ENCODE data around the gene HOXA9. TPM values are rescaled to one million over a fixed set of nuclear protein-coding genes. Genes with fewer than 3 reads are reported as not detected.

The HOXA9 gene
- total RNA-seq, 4 donors from 2014 or later = 19.5 to 130 (median 50.6) TPM

GRCh38 chr7:27209933-27210440 is 44.6 kb upstream of the HOXA9 start:
- H3K27ac ChIP-seq = peak overlapping the region; percentile 75 to 95 (median 79)
- no peak for DNase-seq
- H3K27me3 ChIP-seq = peaks cover 96% of the 10 kb centered on the region
- H3K9me3 ChIP-seq = no peaks in the 10 kb centered on the region
- H3K36me3 ChIP-seq = no peaks in the 10 kb centered on the region
- in situ Hi-C loops (cut with MboI; ENCODE audit: low pct_ligation_motif_present in 1 of 4, low pct_unique_long_range_greater_than_20kb in 1 of 4, low sequenced_read_pairs in 3 of 4) = loop anchor here (10.0 to 25.0 kb wide), 7 partner anchors 365 to 802 kb away; no protein-coding TSS in a partner anchor
- intact Hi-C loops (cut with DNase I; ENCODE audit: low total_unique reads) = loop anchor here (10.0 kb wide), 1 partner anchor 365 kb away; no protein-coding TSS in a partner anchor
- 49 to 60% methylated on average over 1 to 11 of the region's 11 CpGs for WGBS, 2 donors (ENCODE audit: low coverage in 1 of 2)
- no peak for TF ChIP-seq POLR2A (IDR thresholded peaks at IDR 0.05)
- TF ChIP-seq CTCF (IDR thresholded peaks at IDR 0.05) = no peak
- peak overlapping the region in 1 of 4 donors; percentile 45 for H3K4me3 ChIP-seq
- peaks cover 2 to 66% (median 41%) of the 10 kb centered on the region in 4 donors for H3K4me1 ChIP-seq

- no peaks in the 10 kb centered on the region for H3K9me3 ChIP-seq
- DNase-seq = no peak
- in situ Hi-C loops (cut with MboI; ENCODE audit: low pct_ligation_motif_present in 1 of 4, low pct_unique_long_range_greater_than_20kb in 1 of 4, low sequenced_read_pairs in 3 of 4) = loop anchor here (10.0 to 25.0 kb wide), 7 partner anchors 366 to 803 kb away; no protein-coding TSS in a partner anchor
- TF ChIP-seq POLR2A (IDR thresholded peaks at IDR 0.05) = no peak
- no peak for TF ChIP-seq CTCF (IDR thresholded peaks at IDR 0.05)
- no peak for TF ChIP-seq POLR2AphosphoS5 (IDR thresholded peaks at IDR 0.05)
- TF ChIP-seq EP300 (IDR thresholded peaks at IDR 0.05; ENCODE audit: low read depth) = no peak
- H3K36me3 ChIP-seq = no peaks in the 10 kb centered on the region
- intact Hi-C loops (cut with DNase I; ENCODE audit: low total_unique reads) = loop anchor here (10.0 kb wide), 1 partner anchor 366 kb away; no protein-coding TSS in a partner anchor
- H3K4me3 ChIP-seq = no peak overlapping the region
- peaks cover 96% of the 10 kb centered on the region for H3K27me3 ChIP-seq
- peaks cover 4 to 69% (median 44%) of the 10 kb centered on the region in 4 donors for H3K4me1 ChIP-seq
- peak overlapping the region in 3 of 4 donors; percentile 95 to 99 (median 98) for H3K27ac ChIP-seq
- 85 to 100% methylated on average over 1 to 4 of the region's 4 CpGs for WGBS, 2 donors (ENCODE audit: low coverage in 1 of 2)
Observed at GRCh38 chr7:27208998-27209397, 43.7 kb upstream of the HOXA9 start.

GRCh38 chr7:27207348-27207985 is 42.1 kb upstream of the HOXA9 start:
- intact Hi-C loops (cut with DNase I; ENCODE audit: low total_unique reads) = loop anchor here (10.0 kb wide), 1 partner anchor 367 kb away; no protein-coding TSS in a partner anchor
- no peaks in the 10 kb centered on the region for H3K9me3 ChIP-seq
- TF ChIP-seq CTCF (IDR thresholded peaks at IDR 0.05) = no peak
- no peak for TF ChIP-seq POLR2AphosphoS5 (IDR thresholded peaks at IDR 0.05)
- TF ChIP-seq EP300 (IDR thresholded peaks at IDR 0.05; ENCODE audit: low read depth) = no peak
- no peak for TF ChIP-seq POLR2A (IDR thresholded peaks at IDR 0.05)
- H3K27ac ChIP-seq = peak overlapping the region; percentile 14 to 99 (median 96)
- in situ Hi-C loops (cut with MboI; ENCODE audit: low pct_ligation_motif_present in 1 of 4, low pct_unique_long_range_greater_than_20kb in 1 of 4, low sequenced_read_pairs in 3 of 4) = loop anchor here (10.0 to 25.0 kb wide), 7 partner anchors 367 to 805 kb away; no protein-coding TSS in a partner anchor
- no peaks in the 10 kb centered on the region for H3K36me3 ChIP-seq
- peak overlapping the region in 1 of 4 donors; percentile 14 for H3K4me3 ChIP-seq
- peaks cover 94% of the 10 kb centered on the region for H3K27me3 ChIP-seq
- peaks cover 4 to 61% (median 38%) of the 10 kb centered on the region in 4 donors for H3K4me1 ChIP-seq
- no peak for DNase-seq
- WGBS, 2 donors (ENCODE audit: low coverage in 1 of 2) = 33 to 37% methylated on average over 5 to 7 of the region's 7 CpGs

Measured in transverse colon (tissue), 4 donors.